SK-MEL-5 (cell line): ENCODE results near the gene MANBA. TPM values are rescaled to one million over a fixed set of nuclear protein-coding genes. Genes with fewer than 3 reads are reported as not detected.

Source experiments
- DNase-seq: peaks from one replicate; pipeline ENCODE4 v3.0.0-alpha.2; 2016; ENCODE audit warnings: low read depth, low spot score
- in situ Hi-C: cut with HindIII; loops from 2 replicates; pipeline ENCODE4 v1.10.0; 2016; ENCODE audit warnings: low sequenced_read_pairs, high pct_unique_total_duplicates, low pct_unique_long_range_greater_than_20kb
- small RNA-seq, 2 experiments: library from RNA; depleted of rRNA; stranded (forward); fragments of <200 nt; gene quantifications; one replicate each; pipeline ENCODE3, GENCODE V24; 2014
- total RNA-seq: library from RNA; depleted of rRNA; stranded (reverse); fragments of >200 nt; shearing (Covaris generic); gene quantifications from 2 replicates; pipeline ENCODE4 v1.2.3, GENCODE V29; 2014; rRNA removed

Gene MANBA
- total RNA-seq, 1 experiment from 2014 or later = 41.7 TPM

GRCh38 chr4:102592256-102592655 lies 168.5 kb downstream of the MANBA start:
- no peak for DNase-seq
- in situ Hi-C loops = no loop called here

GRCh38 chr4:102589743-102590142 lies 171.0 kb downstream of the MANBA start:
- DNase-seq = no peak
- in situ Hi-C loops = no loop called here

GRCh38 chr4:102586644-102587021 lies 174.1 kb downstream of the MANBA start:
- in situ Hi-C loops = no loop called here
- no peak for DNase-seq

- DNase-seq = no peak
- in situ Hi-C loops = no loop called here
Observed at GRCh38 chr4:102586002-102586643, 174.6 kb downstream of the MANBA start.

GRCh38 chr4:102585329-102585728 lies 175.4 kb downstream of the MANBA start:
- in situ Hi-C loops = no loop called here
- no peak for DNase-seq

GRCh38 chr4:102584091-102584490 lies 176.7 kb downstream of the MANBA start:
- in situ Hi-C loops = no loop called here
- DNase-seq = no peak

Small RNAs within 50 kb of the gene (small RNA-seq; reads per million reads assigned to genes)
- 0 reads per million in 2 experiments for gene AC018797.1

Other genes starting within 250 kb of the MANBA start
- gene UBE2D3, start 66.6 kb upstream of the MANBA start, total RNA-seq = 344 and 353 TPM in 2 replicates
- gene CISD2, start 108.0 kb upstream of the MANBA start, total RNA-seq = 76.4 and 86.5 TPM in 2 replicates